ENCODE measurements around the gene CEP83. TPM values are rescaled to one million over a fixed set of nuclear protein-coding genes. Genes with fewer than 3 reads are reported as not detected.

The CEP83 gene
- total and polyA plus RNA-seq, 8 donors, result 7.0 to 14.5 (median 8.7) TPM

- no peaks in the 10 kb centered on the region for H3K27me3 ChIP-seq
- FAIRE-seq (no peak), DNase-seq (no peak), ATAC-seq (no peak)
- no peak for TF ChIP-seq CTCF (IDR thresholded peaks at IDR 0.05)
- intact Hi-C loops (cut with DNase I), result no loop called here
- H3K9me3 ChIP-seq, result no peaks in the 10 kb centered on the region
- WGBS, 2 donors, result 53 to 65% methylated on average over 2 of the region's 2 CpGs
- H3K4me1 ChIP-seq, result no peaks in the 10 kb centered on the region
- no peak overlapping the region for H3K4me3 ChIP-seq
- no peaks in the 10 kb centered on the region for H3K36me3 ChIP-seq
- H3K27ac ChIP-seq, result no peak overlapping the region
These were observed 174.8 kb downstream of the CEP83 start for GRCh38 chr12:94284859-94285258.

DNA sequence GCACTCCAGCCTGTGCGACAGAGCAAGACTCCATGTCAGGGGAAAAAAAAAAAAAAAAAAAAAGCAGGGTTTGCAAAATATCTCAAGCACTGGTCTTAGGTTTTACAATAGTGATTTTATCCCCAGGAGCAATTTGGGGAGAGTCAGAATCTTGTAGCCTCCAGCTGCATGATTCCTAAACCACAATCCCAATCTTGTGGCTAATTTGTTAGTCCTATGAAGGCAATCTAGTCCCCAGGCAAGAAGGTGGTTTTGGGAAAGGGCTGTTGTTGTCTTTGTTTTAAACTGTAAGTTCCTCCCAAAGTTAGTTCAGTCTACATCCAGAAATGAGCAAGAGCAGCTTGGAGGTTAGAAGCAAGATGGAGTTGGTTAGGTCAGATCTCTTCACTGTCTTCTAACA lies 175.6 kb downstream of the CEP83 start:
- Histone ChIP-seq H3K36me3 (no peaks in the 10 kb centered on the region), H3K27ac (no peak overlapping the region), H3K4me3 (no peak overlapping the region), H3K4me1 (no peaks in the 10 kb centered on the region), H3K27me3 (no peaks in the 10 kb centered on the region), H3K9me3 (no peaks in the 10 kb centered on the region)
- intact Hi-C loops (cut with DNase I), result no loop called here
- ATAC-seq, result no peak
- 98 to 100% methylated on average over 1 of the region's 1 CpG for WGBS, 2 donors
- TF ChIP-seq CTCF (IDR thresholded peaks at IDR 0.05), result no peak
- no peak for DNase-seq
- FAIRE-seq, result no peak

DNA sequence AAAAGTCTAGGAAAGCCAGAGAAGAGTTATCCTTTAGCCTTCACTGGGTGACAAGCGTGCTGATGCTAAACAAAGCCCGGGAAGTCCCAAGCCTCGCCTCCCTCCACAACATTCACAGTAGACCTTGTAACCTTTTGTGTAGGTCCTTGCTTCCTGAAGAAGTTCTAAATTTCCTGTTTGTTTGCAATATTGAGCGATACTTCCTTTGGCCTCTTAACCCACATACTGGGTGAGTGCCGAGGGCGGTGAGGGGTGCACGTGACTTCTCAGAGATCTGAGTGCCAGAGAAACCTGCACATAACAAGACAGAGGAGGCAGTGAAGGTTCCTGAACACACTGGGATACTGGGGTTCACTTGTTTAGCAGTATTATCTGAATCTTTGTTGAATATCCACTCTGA lies 177.0 kb downstream of the CEP83 start:
- ATAC-seq (peak in 2 of 4 donors; percentile 26 to 27), DNase-seq (no peak), FAIRE-seq (no peak)
- H3K36me3 ChIP-seq, result no peaks in the 10 kb centered on the region
- 75 to 76% methylated on average over 7 of the region's 7 CpGs for WGBS, 2 donors
- H3K27me3 ChIP-seq, result no peaks in the 10 kb centered on the region
- TF ChIP-seq CTCF (IDR thresholded peaks at IDR 0.05), result no peak
- no peak overlapping the region for H3K4me3 ChIP-seq
- no peak overlapping the region for H3K27ac ChIP-seq
- no peaks in the 10 kb centered on the region for H3K9me3 ChIP-seq
- H3K4me1 ChIP-seq, result no peaks in the 10 kb centered on the region
- intact Hi-C loops (cut with DNase I), result no loop called here

DNA sequence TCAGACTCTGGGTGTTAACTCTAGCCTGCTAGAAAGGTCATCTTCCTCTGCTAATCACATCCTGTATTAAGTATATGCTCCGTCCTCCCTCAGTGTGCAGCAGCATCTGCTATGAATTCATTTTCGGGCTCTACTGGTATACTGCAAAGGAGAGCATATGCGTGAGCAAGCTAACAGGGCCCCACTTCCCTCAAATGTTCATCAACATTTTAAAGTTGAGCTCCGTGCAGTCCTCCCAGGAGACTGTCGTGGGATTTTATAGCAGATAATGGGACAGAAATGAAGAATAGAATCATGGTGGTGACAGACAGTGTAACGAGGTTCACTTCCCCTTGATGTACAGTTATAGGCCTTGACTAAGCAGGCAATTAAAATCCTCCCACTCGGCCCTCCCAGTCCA lies 179.6 kb downstream of the CEP83 start:
- no peaks in the 10 kb centered on the region for H3K27me3 ChIP-seq
- intact Hi-C loops (cut with DNase I), result no loop called here
- H3K4me3 ChIP-seq, result no peak overlapping the region
- ATAC-seq (no peak), DNase-seq (no peak), FAIRE-seq (no peak)
- no peaks in the 10 kb centered on the region for H3K9me3 ChIP-seq
- H3K36me3 ChIP-seq, result no peaks in the 10 kb centered on the region
- 71 to 83% methylated on average over 7 of the region's 7 CpGs for WGBS, 2 donors
- H3K4me1 ChIP-seq, result no peaks in the 10 kb centered on the region
- TF ChIP-seq CTCF (IDR thresholded peaks at IDR 0.05), result no peak
- no peak overlapping the region for H3K27ac ChIP-seq

DNA sequence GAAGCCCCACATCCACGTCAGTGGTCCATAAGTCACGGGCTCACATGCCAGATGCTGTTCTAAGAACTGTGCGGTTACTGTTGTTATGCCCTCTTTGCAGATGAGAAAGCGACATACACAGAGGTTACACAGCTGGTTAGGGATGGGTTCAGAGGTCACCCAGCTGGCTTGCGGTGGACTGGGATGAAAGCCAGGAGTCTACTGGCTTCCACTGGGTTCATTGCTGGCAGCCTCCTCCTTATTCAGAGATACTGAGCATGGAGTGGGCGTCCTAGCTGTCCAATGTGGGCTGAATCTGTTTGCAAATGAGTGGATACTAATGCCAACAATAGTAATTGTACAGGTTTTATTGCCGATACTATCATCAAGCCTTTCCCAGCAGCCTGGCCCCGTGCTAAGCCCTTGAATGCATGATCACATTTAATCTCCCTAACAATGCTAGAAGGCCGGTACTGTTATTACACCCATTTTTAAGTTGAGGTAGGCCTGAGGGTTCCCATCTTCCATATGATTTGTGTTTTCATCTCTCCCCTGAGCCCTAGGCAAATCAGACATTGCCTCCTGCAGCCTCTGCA lies 182.2 kb downstream of the CEP83 start:
- no peak for ATAC-seq
- H3K27ac ChIP-seq, result no peak overlapping the region

More for the DNA sequence above, 182.2 kb downstream of the CEP83 start:
- Histone ChIP-seq H3K27me3 (no peaks in the 10 kb centered on the region), H3K9me3 (no peaks in the 10 kb centered on the region), H3K4me1 (no peaks in the 10 kb centered on the region), H3K4me3 (no peak overlapping the region), H3K36me3 (no peaks in the 10 kb centered on the region)
- 72 to 93% methylated on average over 9 of the region's 9 CpGs for WGBS, 2 donors
- intact Hi-C loops (cut with DNase I), result no loop called here
- FAIRE-seq (no peak), DNase-seq (no peak)
- no peak for TF ChIP-seq CTCF (IDR thresholded peaks at IDR 0.05)
